HG03575 (cell line): ENCODE measurements around the gene AGBL5.

Source experiments
- ATAC-seq: cut with Tn5 transposase; IDR thresholded peaks from one replicate; pipeline ENCODE4 v1.9.1; 2021; ENCODE audit not compliant: unreplicated experiment, insufficient number of reproducible peaks, low FRiP score; ENCODE audit errors: extremely low read depth

The AGBL5 gene, protein sequence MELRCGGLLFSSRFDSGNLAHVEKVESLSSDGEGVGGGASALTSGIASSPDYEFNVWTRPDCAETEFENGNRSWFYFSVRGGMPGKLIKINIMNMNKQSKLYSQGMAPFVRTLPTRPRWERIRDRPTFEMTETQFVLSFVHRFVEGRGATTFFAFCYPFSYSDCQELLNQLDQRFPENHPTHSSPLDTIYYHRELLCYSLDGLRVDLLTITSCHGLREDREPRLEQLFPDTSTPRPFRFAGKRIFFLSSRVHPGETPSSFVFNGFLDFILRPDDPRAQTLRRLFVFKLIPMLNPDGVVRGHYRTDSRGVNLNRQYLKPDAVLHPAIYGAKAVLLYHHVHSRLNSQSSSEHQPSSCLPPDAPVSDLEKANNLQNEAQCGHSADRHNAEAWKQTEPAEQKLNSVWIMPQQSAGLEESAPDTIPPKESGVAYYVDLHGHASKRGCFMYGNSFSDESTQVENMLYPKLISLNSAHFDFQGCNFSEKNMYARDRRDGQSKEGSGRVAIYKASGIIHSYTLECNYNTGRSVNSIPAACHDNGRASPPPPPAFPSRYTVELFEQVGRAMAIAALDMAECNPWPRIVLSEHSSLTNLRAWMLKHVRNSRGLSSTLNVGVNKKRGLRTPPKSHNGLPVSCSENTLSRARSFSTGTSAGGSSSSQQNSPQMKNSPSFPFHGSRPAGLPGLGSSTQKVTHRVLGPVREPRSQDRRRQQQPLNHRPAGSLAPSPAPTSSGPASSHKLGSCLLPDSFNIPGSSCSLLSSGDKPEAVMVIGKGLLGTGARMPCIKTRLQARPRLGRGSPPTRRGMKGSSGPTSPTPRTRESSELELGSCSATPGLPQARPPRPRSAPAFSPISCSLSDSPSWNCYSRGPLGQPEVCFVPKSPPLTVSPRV

DNA sequence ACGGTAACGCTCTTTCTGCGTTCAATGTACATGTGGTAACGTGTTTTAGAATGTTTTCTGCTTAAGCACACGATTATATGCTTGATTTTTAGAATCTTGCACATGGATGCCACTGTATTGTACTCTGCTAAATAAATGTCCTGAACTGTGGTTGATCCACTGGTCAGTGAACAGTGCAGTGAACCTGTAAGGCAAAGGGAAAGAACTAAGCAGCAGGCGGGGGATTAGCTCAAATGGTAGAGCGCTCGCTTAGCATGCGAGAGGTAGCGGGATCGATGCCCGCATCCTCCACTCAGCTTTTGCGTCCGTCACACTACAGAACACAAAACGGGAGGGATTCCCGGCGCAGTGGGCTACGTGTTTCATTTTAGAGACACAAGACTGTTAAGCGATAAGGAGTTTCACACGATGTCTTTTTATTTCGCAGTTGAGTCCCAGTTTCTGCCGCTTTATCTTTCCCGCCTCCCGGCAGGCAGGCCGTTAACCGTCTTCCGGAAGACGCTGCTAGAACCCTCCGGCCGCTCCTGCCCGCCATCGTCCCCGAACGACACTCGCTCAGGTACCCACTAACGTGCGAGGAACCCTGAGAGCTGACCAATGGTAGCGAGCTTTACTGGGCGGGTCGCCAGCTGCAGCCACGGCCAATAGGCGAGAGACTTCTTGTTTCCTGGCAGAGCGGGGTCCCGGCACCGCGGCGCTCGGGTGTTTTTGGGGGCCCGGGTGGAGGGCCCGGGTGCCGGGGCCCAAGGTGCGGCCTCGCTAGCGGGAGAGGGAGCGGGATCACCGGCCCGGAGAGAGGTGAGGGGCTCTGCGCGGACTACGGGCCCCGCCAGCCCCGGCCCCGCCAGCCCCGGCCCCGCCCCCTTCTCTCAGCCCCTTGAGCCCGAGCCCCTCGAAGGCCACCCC, at the start of gene AGBL5:
AGBL5 (plus strand) TSS at position 673 of the 906 bp plus-strand sequence. CDS start 1,291 bp downstream, outside the sequence.
- ATAC-seq: peak; percentile 51

GRCh38 chr2:27001950-27002349, 49.5 kb upstream of the AGBL5 start:
- no peak for ATAC-seq

DNA sequence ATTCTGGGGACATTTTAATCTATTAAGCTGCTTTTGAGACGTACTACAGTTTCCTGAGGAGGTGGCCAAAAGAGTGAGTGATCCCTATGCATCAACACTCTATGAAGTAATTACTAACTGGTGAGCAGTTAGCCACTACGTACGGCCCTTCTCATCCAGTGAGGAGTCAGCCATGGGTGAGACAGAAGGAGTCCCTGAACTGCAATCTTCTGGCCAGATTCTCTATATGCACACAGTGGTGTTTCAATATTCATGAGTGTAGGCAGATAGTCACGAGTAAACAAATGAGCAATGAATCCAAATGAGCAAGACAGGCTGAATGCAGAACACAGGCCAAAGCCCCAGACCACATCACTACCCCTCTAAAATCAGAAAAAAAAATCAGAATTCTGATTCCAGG, 48.5 kb upstream of the AGBL5 start:
- no peak for ATAC-seq

- no peak for ATAC-seq
These were observed 47.6 kb upstream of the AGBL5 start for GRCh38 chr2:27003857-27004256.

GRCh38 chr2:27006602-27007415, 44.7 kb upstream of the AGBL5 start:
- no peak for ATAC-seq

- ATAC-seq: no peak
These were observed 43.8 kb upstream of the AGBL5 start for GRCh38 chr2:27007416-27008374.

DNA sequence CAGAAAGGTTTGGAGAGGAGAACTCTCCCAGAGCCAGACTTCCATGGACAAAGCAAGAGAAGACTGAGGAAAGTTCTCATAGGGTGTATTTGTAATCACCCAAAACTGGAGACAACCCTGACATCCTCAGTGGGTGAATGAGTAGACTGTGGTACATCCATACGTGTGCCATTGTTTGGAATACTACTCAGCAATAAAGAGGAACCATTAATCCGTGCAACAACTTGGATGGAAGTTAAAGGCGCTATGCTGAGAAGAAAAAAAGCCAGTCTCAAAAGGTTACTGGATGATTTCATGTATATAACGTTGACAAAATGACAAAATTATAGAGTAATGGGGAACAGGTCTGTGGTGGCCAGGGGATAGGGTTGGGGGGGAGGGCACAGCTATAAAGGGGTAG, 42.8 kb upstream of the AGBL5 start:
- ATAC-seq: no peak

DNA sequence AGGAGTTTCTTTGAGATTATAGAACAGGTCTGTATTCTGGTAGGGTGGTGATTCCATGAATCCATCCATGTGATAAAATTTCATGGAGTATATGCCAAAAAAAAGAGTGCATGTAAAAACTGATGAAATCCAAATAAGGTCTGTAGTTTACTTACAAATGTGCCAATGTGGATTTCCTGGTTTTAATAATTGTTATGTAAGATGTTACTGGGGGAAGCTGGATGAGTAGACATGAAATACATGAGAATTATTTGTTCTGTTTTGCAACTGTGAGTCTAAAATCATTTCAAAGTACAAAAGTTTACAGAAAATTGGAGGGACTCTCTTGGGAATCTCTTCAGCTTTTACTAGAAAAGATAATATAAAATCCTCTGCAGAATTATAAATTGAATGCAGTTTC, 42.4 kb upstream of the AGBL5 start:
- ATAC-seq: no peak

GRCh38 chr2:27009716-27010115, 41.8 kb upstream of the AGBL5 start:
- no peak for ATAC-seq

DNA sequence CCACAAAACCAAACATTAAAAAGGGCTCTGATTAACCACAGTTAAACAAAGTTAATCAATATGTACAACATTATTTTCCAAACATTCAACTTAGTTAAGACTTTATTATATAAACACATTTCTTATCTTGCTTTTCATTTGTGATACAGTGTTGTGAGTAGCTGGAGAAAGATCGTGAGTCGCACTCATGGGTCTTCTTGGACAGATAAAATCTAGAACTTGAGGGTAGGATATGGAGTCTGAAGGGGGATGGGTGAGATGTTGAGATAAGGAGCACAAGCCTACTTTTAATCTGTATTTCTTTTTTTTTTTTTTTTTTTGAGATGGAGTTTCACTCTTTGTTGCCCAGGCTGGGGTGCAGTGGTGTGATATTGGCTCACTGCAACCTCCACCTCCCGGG, 41.3 kb upstream of the AGBL5 start:
- no peak for ATAC-seq

DNA sequence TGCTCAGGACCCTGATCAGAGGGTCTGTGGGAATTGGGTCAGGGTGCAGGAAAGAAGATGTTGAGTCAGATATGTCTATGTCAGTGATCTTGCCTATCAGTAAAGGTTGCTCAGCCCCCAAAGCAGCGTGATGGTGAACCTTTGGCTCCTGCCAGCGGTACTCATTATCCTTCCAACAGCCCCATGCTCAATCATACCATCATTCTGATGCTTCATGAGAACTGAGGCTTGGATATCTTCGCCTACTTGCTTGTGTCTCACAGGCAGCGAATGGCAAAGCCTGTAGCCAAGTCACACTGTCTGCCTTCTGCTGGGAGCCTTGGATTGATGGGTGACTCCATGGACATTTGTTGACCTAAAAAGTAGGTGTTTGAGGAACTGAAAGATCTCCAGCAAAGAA, 37.7 kb upstream of the AGBL5 start:
- no peak for ATAC-seq

DNA sequence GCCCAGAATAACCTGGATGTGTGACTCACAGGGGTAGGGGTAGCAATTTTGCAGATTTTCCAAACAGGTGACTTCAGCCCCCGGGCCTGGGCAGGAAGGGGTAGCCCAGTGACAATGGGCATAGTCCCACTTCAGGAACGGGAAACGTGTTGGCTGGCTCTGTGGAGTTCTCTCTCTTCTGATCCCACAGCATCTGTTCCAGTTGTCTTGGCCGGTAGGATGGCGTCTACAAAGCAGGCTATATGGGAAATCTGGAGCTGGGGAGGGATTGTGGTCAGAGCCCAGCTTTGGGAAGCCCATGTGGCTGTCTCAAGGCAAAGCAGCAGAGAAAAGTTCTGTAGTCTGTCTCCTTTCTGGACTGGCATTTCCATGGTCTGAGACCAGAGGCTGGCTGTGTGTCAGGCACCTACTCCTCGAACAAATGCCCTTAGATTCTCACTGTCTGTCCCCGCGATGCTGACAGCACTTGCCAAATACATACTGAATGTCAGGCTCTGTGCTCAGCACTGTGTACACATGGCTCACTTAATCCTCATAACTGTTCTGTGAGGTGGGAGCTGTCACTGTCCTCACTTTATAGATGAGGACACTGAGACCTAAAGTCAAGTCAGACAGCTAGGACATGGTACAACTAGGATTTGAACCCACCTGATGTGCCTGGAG, 36.6 kb upstream of the AGBL5 start:
- ATAC-seq: no peak

GRCh38 chr2:27016801-27017325, 34.6 kb upstream of the AGBL5 start:
- no peak for ATAC-seq

- no peak for ATAC-seq
These were observed 33.3 kb upstream of the AGBL5 start for GRCh38 chr2:27018142-27018541.

DNA sequence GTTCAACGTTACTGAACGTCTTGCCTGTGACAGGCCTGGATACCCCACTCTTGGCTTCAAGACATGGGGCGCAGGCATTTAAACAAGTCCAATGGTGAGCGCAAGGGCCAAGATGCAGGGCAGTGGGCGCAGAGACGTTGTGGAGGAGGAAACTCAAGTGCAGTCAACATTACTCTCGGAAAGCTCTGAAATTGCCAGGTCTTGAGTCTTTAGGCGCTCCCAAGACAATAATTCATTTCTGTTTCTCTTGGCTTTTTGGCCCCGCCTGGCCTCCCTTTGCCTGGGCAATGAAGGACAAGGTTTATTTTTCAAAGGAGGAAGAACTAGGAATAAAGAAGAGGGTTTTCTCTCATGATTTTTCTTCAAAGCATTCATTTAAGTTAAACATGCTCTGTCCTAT, 32.0 kb upstream of the AGBL5 start:
- no peak for ATAC-seq

- ATAC-seq: no peak
These were observed 31.3 kb upstream of the AGBL5 start for GRCh38 chr2:27019931-27020855.
